Panc1 (cell line): Measurements from ENCODE around the gene ADAMTS19.

Experiments used
- CTCF ChIP-seq: fragments of 450-650 bp; IDR thresholded peaks from 2 replicates; pipeline ENCODE4 v1.5.1; 2017; ENCODE audit warnings: mild to moderate bottlenecking
- POLR2AphosphoS5 ChIP-seq: IDR thresholded peaks from 2 replicates; pipeline ENCODE4 v1.6.1; 2012; ENCODE audit warnings: mild to moderate bottlenecking, low read depth, low read length, moderate library complexity
- REST ChIP-seq, 2 experiments: IDR thresholded peaks; 2 replicates each; pipeline ENCODE4 v1.6.1; 2011 to 2012; ENCODE audit warnings: low read depth in 2 of 2, control low read depth in 1 of 2, low read length in 1 of 2, mild to moderate bottlenecking in 1 of 2, moderate library complexity in 1 of 2; ENCODE audit not compliant: insufficient read depth in 1 of 2
- SIN3A ChIP-seq: IDR thresholded peaks from 2 replicates; pipeline ENCODE4 v1.6.1; 2012; ENCODE audit warnings: low read depth, mild to moderate bottlenecking, low read length, moderate library complexity, borderline replicate concordance; ENCODE audit not compliant: insufficient read depth

- TF ChIP-seq CTCF: no peak
- no peak for TF ChIP-seq REST (IDR thresholded peaks at IDR 0.05; ENCODE audit: insufficient read depth in 1 of 2, low read depth in 2 of 2, low read length in 1 of 2)
- TF ChIP-seq POLR2AphosphoS5: no peak
- no peak for TF ChIP-seq SIN3A
Measured at GRCh38 chr5:129698661-129699060, 238.6 kb downstream of the ADAMTS19 start.
